Esophagus muscularis mucosa (tissue), 3 donors: ENCODE measurements around the gene TNNT1.

Experiments used
- CTCF ChIP-seq, 3 experiments: fragments of 200-600 bp in 2 of 3; fragments of 450-650 bp in 1 of 3; sonication (generic) in 2 of 3; IDR thresholded peaks; one replicate each; pipeline ENCODE4 v1.5.1; 2017 to 2019; ENCODE audit warnings: antibody characterized with exemption in 3 of 3, mild to moderate bottlenecking in 2 of 3, moderate library complexity in 1 of 3
- EP300 ChIP-seq: sonication (generic); formaldehyde crosslinking; IDR thresholded peaks from one replicate; pipeline ENCODE4 v1.6.1; 2017; ENCODE audit warnings: antibody characterized with exemption

GRCh38 chr19:55087542-55087901, 61.5 kb downstream of the TNNT1 start:
- TF ChIP-seq CTCF (IDR thresholded peaks at IDR 0.05), result no peak
- no peak for TF ChIP-seq EP300
